SK-N-MC (cell line): ENCODE measurements around the gene RALGAPA2.

Experiments used
- DNase-seq: peaks from one replicate; pipeline ENCODE4 v3.0.0-alpha.2; 2011; ENCODE audit warnings: low read depth, low spot score
- H3K27ac ChIP-seq: fragments of 200-600 bp; sonication (generic); 2 replicates; pipeline ENCODE4 v1.5.1; 2016; ENCODE audit warnings: mixed run types
- H3K36me3 ChIP-seq: fragments of 200-600 bp; sonication (generic); 2 replicates; pipeline ENCODE4 v1.6.1; 2017; ENCODE audit warnings: antibody characterized with exemption, low read length, mixed read lengths; ENCODE audit not compliant: insufficient read depth
- H3K4me3 ChIP-seq: fragments of 200-600 bp; sonication (generic); 2 replicates; pipeline ENCODE4 v1.5.1; 2016
- H3K9ac ChIP-seq: fragments of 200-600 bp; sonication (generic); 2 replicates; pipeline ENCODE4 v1.8.0; 2017; ENCODE audit warnings: mixed run types, mixed read lengths; ENCODE audit not compliant: insufficient read length
- H3K9me3 ChIP-seq: fragments of 200-600 bp; sonication (generic); 2 replicates; pipeline ENCODE4 v1.6.1; 2017; ENCODE audit warnings: low read depth, mild to moderate bottlenecking, antibody characterized with exemption, low read length, moderate library complexity, mixed read lengths
- EZH2 ChIP-seq: fragments of 200-600 bp; sonication (generic); IDR thresholded peaks from one replicate; pipeline ENCODE4 v1.6.1; 2017; ENCODE audit warnings: antibody characterized with exemption
- FOXP2 ChIP-seq: optimal IDR thresholded peaks from 2 replicates; pipeline ENCODE3; 2011; ENCODE audit warnings: mild to moderate bottlenecking, moderate library complexity; ENCODE audit not compliant: insufficient read depth; ENCODE audit errors: extremely low read length, control extremely low read depth
- POLR2AphosphoS5 ChIP-seq: IDR thresholded peaks from 2 replicates; pipeline ENCODE4 v1.6.1; 2012; ENCODE audit warnings: mild to moderate bottlenecking, low read depth, low read length, borderline replicate concordance

Gene RALGAPA2

DNA sequence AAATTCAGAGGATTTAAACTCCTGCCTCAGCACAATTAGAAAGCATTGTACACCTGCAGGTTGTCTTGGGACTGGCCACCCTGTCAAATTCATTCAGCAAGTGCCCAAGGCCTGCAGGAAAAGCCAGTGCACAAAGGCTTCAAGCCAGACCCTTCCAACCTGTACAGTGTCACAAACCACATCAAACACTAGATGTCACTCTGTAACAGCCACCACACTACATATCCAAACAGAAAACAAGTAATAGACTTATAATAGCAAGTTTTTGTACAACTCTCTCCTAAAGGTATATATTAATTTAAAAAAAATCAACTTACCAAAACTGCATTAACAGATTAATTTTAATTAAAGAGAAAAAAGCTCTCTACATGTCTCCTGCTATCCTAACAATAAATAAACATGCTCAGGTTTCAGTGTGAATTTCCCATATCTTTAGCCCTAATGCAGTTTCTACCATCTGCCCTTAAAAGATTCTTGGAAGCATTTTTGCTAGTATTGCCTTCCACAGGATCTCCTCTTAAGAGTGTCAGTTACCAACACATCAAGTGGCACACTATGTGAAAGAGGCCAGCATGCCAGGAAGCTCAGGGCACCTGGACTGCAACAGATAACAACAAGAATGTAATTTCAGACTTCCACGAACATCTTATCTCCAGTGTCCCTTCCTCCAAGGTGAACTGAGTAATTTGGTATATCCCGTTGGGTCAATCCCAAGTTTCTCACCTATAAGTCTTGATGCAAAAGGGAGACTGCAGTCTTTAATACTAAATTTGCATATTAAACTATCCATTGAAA, 47.5 kb downstream of the RALGAPA2 start:
- DNase-seq: peak; percentile 22
- H3K9ac ChIP-seq: no peak overlapping the region
- TF ChIP-seq EZH2: no peak
- no peak for TF ChIP-seq FOXP2
- TF ChIP-seq POLR2AphosphoS5: no peak

GRCh38 chr20:20663841-20664240, 48.6 kb downstream of the RALGAPA2 start:
- DNase-seq: no peak
- H3K4me3 ChIP-seq: no peak overlapping the region
- no peak overlapping the region for H3K27ac ChIP-seq
- no peak for TF ChIP-seq POLR2AphosphoS5
- TF ChIP-seq EZH2: no peak
- TF ChIP-seq FOXP2: no peak
- no peaks in the 10 kb centered on the region for H3K9me3 ChIP-seq
- H3K9ac ChIP-seq: no peak overlapping the region
- H3K36me3 ChIP-seq: no peaks in the 10 kb centered on the region

More for the DNA sequence above, 47.5 kb downstream of the RALGAPA2 start:
- Histone ChIP-seq H3K9me3 (no peaks in the 10 kb centered on the region), H3K4me3 (no peak overlapping the region), H3K36me3 (no peaks in the 10 kb centered on the region), H3K27ac (no peak overlapping the region)

DNA sequence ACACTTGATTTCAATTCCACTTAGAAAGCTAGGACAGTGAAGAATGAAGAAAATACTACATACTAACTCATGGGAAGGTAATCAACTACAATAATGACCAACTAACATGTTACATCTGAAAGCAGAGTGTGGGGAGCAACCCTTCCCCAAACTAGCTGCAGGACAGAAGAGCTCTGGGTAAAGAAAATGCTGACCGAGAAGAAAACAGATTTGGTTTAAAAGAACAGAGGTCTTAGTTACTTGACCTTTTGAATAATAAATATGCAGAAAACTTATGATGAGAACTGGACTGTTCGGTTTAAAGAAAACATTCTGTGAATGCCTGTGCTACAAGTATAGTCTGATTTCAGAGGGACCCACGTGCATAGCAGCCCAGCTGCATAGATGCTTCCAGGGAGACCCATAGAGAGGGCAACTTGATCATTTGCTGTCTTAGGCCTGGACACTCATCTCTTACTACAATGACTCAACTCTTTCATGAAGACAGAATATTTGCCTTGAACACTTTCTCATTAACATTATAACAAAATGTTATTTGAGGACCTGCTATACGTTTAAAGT, 53.5 kb downstream of the RALGAPA2 start:
- H3K4me3 ChIP-seq: no peak overlapping the region
- H3K27ac ChIP-seq: no peak overlapping the region
- H3K9ac ChIP-seq: no peak overlapping the region
- H3K9me3 ChIP-seq: no peaks in the 10 kb centered on the region
- TF ChIP-seq POLR2AphosphoS5 (no peak), FOXP2 (no peak), EZH2 (no peak)
- no peaks in the 10 kb centered on the region for H3K36me3 ChIP-seq
- DNase-seq: no peak

DNA sequence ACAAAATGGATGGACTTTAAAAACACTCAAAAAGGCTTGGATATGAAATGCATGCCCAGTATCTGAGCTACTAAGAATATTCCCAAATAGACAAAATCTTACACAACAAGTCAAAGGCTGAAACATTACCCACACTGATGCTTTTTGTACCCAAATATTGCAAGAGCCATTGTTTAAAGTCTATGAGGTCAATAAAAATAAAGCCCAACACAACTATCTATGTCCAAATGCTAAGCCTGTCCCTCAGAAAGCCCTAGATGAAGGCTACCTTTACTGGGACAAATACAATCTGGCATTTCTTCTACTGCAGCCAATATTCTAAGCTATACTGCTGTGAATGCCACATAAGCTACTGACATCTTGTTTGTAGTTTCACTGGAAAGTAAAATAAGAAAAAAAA, 54.3 kb downstream of the RALGAPA2 start:
- no peaks in the 10 kb centered on the region for H3K36me3 ChIP-seq
- TF ChIP-seq POLR2AphosphoS5: no peak
- TF ChIP-seq EZH2: no peak
- no peak for TF ChIP-seq FOXP2

GRCh38 chr20:20657092-20657491, 55.4 kb downstream of the RALGAPA2 start:
- no peak overlapping the region for H3K4me3 ChIP-seq
- no peak overlapping the region for H3K9ac ChIP-seq
- TF ChIP-seq POLR2AphosphoS5: no peak
- TF ChIP-seq EZH2: no peak
- no peak for TF ChIP-seq FOXP2
- no peak for DNase-seq
- H3K9me3 ChIP-seq: no peaks in the 10 kb centered on the region
- no peak overlapping the region for H3K27ac ChIP-seq
- no peaks in the 10 kb centered on the region for H3K36me3 ChIP-seq

More for the DNA sequence above, 54.3 kb downstream of the RALGAPA2 start:
- Histone ChIP-seq H3K27ac (no peak overlapping the region), H3K9me3 (no peaks in the 10 kb centered on the region), H3K9ac (no peak overlapping the region), H3K4me3 (no peak overlapping the region)
- no peak for DNase-seq

DNA sequence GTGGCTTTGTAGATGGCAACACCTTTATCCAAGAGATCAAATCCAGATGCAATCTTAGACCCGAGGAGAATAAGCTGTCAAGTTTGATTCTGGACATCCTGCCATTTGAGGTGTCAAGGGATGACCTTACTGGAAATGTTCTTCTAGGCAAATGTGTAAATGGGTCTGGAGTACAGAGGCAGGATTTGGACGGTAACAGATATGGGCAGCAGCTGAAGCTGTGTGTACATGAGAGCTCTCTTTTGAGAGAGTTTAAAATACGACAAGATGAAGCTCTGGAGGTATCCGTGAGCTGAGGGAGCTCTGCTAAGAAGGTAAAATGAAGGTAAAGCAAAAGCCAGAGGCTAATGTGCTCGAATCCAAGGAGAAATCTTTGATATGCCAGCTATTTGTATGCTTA, 56.6 kb downstream of the RALGAPA2 start:
- no peak for DNase-seq
- no peak overlapping the region for H3K27ac ChIP-seq
- no peaks in the 10 kb centered on the region for H3K36me3 ChIP-seq
- TF ChIP-seq FOXP2 (no peak), EZH2 (no peak), POLR2AphosphoS5 (no peak)
- H3K9me3 ChIP-seq: no peaks in the 10 kb centered on the region
- H3K9ac ChIP-seq: no peak overlapping the region
- no peak overlapping the region for H3K4me3 ChIP-seq

DNA sequence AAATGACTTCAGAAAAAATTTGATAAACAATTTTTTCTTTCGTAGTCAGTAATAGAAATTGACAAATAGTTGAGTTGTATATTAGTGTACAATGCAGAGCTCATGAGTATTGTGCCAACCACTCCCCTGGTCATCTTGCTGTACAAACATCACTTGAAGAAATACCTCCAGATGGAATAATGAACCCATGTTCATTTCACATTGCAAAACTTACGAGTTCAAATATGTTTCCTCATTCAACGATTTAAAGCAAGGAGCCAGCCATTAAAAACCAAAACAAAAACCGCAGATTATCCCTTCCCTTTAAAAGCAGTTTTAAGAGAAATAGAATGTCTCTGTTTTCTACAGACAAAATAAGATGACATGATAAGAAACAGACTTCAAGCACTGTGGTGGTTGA, 62.5 kb downstream of the RALGAPA2 start:
- Histone ChIP-seq H3K4me3 (no peak overlapping the region), H3K9ac (no peak overlapping the region), H3K36me3 (no peaks in the 10 kb centered on the region), H3K27ac (no peak overlapping the region), H3K9me3 (no peaks in the 10 kb centered on the region)
- no peak for DNase-seq
- TF ChIP-seq FOXP2 (no peak), EZH2 (no peak), POLR2AphosphoS5 (no peak)

- H3K36me3 ChIP-seq: no peaks in the 10 kb centered on the region
- H3K27ac ChIP-seq: no peak overlapping the region
- H3K9ac ChIP-seq: no peak overlapping the region
- TF ChIP-seq FOXP2 (no peak), POLR2AphosphoS5 (no peak)
- H3K9me3 ChIP-seq: no peaks in the 10 kb centered on the region
- no peak for DNase-seq
- H3K4me3 ChIP-seq: no peak overlapping the region
Observed at GRCh38 chr20:20643927-20644326, 68.5 kb downstream of the RALGAPA2 start.

GRCh38 chr20:20641783-20642182, 70.7 kb downstream of the RALGAPA2 start:
- TF ChIP-seq POLR2AphosphoS5 (no peak), FOXP2 (no peak), EZH2 (no peak)
- Histone ChIP-seq H3K4me3 (no peak overlapping the region), H3K9me3 (no peaks in the 10 kb centered on the region), H3K36me3 (no peaks in the 10 kb centered on the region), H3K27ac (no peak overlapping the region), H3K9ac (no peak overlapping the region)
- no peak for DNase-seq
